OCI-LY7 (cell line): ENCODE data around the gene CISD3. TPM values are rescaled to one million over a fixed set of nuclear protein-coding genes. Genes with fewer than 3 reads are reported as not detected.

ENCODE experiments used
- BruUV-seq: library from RNA; stranded (reverse); fragments of 400-500 nt; replicated peaks from 2 replicates; lab custom pipeline; 2021; lab: Mats Ljungman, UMichigan
- CTCF ChIA-PET: fragments of 300-600 bp; sonication (Branson Sonifier 250); formaldehyde crosslinking; loops from one replicate; lab custom pipeline; 2022; ENCODE audit warnings: antibody characterized with exemption; ENCODE audit not compliant: unreplicated experiment; lab: Charles Lee
- POLR2A ChIA-PET: fragments of 300-600 bp; sonication (Branson Sonifier 250); formaldehyde crosslinking; loops from one replicate; lab custom pipeline; 2022; ENCODE audit warnings: antibody characterized with exemption; lab: Charles Lee
- DNase-seq: peaks from one replicate; pipeline ENCODE4 v3.0.0-alpha.2; 2015; ENCODE audit warnings: low spot score
- H2AFZ ChIP-seq: fragments of 200-600 bp; sonication (generic), shearing (Covaris generic); 2 replicates; pipeline ENCODE4 v1.6.1; 2014; ENCODE audit warnings: mild to moderate bottlenecking, antibody characterized with exemption, low read length, moderate library complexity
- H3K27ac ChIP-seq: fragments of 200-600 bp; sonication (generic); 2 replicates; pipeline ENCODE4 v1.5.1; 2014; ENCODE audit warnings: mixed run types, low read depth, mild to moderate bottlenecking, moderate library complexity, low read length, inconsistent platforms; ENCODE audit not compliant: poor library complexity, severe bottlenecking
- H3K36me3 ChIP-seq: fragments of 200-600 bp; sonication (generic); 2 replicates; pipeline ENCODE4 v1.6.1; 2014; ENCODE audit warnings: mild to moderate bottlenecking, antibody characterized with exemption, low read length, moderate library complexity, mixed read lengths; ENCODE audit not compliant: insufficient read depth
- H3K4me1 ChIP-seq: fragments of 200-600 bp; sonication (generic); 2 replicates; pipeline ENCODE4 v1.5.1; 2014; ENCODE audit warnings: mild to moderate bottlenecking, low read length; ENCODE audit not compliant: insufficient read depth, poor library complexity, severe bottlenecking
- H3K4me2 ChIP-seq: fragments of 200-600 bp; sonication (generic); 2 replicates; pipeline ENCODE4 v1.6.1; 2014; ENCODE audit warnings: mild to moderate bottlenecking, low read length
- H3K4me3 ChIP-seq: fragments of 200-600 bp; sonication (generic); 2 replicates; pipeline ENCODE4 v1.5.1; 2014; ENCODE audit warnings: mild to moderate bottlenecking, low read depth, low read length; ENCODE audit not compliant: poor library complexity, severe bottlenecking
- H3K79me2 ChIP-seq: fragments of 200-600 bp; sonication (generic); 2 replicates; pipeline ENCODE4 v1.6.1; 2016; ENCODE audit warnings: low read depth, mild to moderate bottlenecking, low read length, moderate library complexity, mixed read lengths; ENCODE audit not compliant: insufficient read depth
- H3K9me2 ChIP-seq: fragments of 200-600 bp; sonication (generic); 2 replicates; pipeline ENCODE4 v1.6.1; 2016; ENCODE audit warnings: mild to moderate bottlenecking, low read length, mixed read lengths; ENCODE audit not compliant: insufficient read depth
- H3K9me3 ChIP-seq: fragments of 200-600 bp; sonication (generic); 2 replicates; pipeline ENCODE4 v1.6.1; 2014; ENCODE audit warnings: mild to moderate bottlenecking, mixed run types, low read length, mixed read lengths
- H4K20me1 ChIP-seq: fragments of 200-600 bp; sonication (generic); 2 replicates; pipeline ENCODE4 v1.6.1; 2014; ENCODE audit warnings: mild to moderate bottlenecking, antibody characterized with exemption, low read length, moderate library complexity, mixed read lengths; ENCODE audit not compliant: insufficient read depth
- EZH2phosphoT487 ChIP-seq: fragments of 200-600 bp; sonication (generic); IDR thresholded peaks from 2 replicates; pipeline ENCODE4 v1.6.1; 2018; ENCODE audit warnings: low read depth, borderline replicate concordance, mild to moderate bottlenecking, mixed run types, antibody characterized with exemption, low read length, moderate library complexity, mixed read lengths
- intact Hi-C: fragments of 100-400 bp; cut with micrococcal nuclease; formaldehyde crosslinking; loops from one replicate; pipeline ENCODE4 v1.10.0; 2022; ENCODE audit not compliant: unreplicated experiment
- total RNA-seq, 2 experiments: library from RNA; depleted of rRNA in 1 of 2; stranded (reverse); fragments of >200 nt in 1 of 2; shearing (Covaris generic) in 1 of 2; gene quantifications; 2 replicates each; pipeline ENCODE4 v1.2.3, GENCODE V29; 2014 to 2022
- TF ChIP-seq, protein P1 (sequence below): fragments of 200-600 bp; sonication (generic); conservative IDR thresholded peaks from 2 replicates; pipeline ENCODE4 v1.5.1; 2014; ENCODE audit warnings: mild to moderate bottlenecking, antibody characterized with exemption, low read length, moderate library complexity, mixed read lengths

The CISD3 gene
- total RNA-seq, 2 experiments from 2014 or later = 13.4 to 25.1 TPM

DNA sequence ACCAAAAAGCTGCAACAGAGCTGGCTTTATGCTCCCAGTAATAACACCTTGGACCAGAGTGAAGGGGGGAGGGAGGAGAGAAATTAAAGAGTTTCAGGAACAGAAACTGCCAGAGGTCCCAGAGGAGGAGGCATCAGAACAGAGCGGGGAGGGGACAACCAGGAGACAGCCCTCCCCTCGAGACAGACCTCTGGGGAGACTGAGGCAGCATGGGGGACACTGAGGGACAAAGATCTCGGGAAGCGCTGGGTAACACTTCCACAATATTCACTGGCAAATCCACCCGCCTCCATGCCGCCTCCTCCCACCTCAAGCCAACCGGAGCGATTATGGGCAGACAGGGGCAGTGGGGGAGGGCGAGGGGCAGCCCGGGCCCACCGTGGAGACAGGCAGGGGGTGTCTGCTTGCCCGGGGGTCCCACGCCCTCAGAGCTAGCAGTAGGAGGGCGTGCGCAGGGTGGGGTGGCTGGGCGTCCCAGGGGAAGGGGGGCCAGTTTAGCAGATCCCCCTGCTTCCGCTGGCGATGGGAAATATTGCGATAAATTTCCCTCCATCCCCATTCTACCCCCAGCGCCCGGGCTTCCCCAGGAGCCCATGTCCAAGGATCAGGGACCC, 16.8 kb downstream of the CISD3 start:
- CTCF ChIA-PET = no interaction called here

DNA sequence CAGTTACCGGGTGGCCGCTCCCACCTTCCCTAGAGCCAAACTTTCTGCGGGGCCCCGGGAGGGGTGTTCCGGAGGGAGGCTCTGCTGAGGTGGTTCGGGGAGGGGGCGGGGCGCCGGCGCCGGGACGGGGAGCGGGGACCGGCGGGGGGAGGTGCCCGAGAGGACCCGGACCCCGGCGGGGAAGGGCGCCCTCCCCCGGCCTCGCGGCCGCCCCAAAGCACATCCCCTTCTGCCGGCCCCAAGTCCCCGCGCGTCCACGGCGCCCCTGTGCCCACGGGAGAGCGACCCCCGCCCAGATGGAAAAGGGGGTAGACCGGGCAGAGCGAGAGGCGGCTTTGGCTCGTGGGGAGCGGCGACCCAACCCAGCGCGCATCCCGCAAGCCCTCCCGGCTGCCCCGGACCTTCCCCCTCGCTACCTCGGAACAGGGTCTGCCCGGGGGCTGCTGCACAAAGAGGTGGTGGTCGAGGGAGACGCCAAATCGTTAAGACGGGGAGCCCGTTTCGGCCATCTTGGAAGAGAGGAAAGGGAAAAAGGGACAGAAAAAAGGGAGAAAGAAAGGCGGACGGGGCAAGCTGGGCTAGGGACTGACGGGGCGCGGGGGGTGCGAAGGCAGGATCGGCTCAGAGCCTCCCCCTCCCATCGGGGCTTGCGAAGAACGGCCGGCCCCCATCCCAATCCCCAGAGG, 17.5 kb downstream of the CISD3 start:
- ChIA-PET POLR2A (no interaction called here), CTCF (no interaction called here)
- Histone ChIP-seq H3K9me3 (no peaks in the 10 kb centered on the region), H3K4me1 (peaks cover 65% of the 10 kb centered on the region), H3K9me2 (no peaks in the 10 kb centered on the region), H3K4me2 (peak overlapping the region; percentile 80), H2AFZ (peak overlapping the region; percentile 61; the same call in 1 of the 2 replicates), H3K79me2 (peaks cover 47% of the 10 kb centered on the region), H3K36me3 (peaks cover 6% of the 10 kb centered on the region; the same call in 1 of the 2 replicates), H3K4me3 (peak overlapping the region; percentile 79), H4K20me1 (no peaks in the 10 kb centered on the region), H3K27ac (peak overlapping the region; percentile 84)
- BruUV-seq = no TSS peak
- TF ChIP-seq, protein P1, sequence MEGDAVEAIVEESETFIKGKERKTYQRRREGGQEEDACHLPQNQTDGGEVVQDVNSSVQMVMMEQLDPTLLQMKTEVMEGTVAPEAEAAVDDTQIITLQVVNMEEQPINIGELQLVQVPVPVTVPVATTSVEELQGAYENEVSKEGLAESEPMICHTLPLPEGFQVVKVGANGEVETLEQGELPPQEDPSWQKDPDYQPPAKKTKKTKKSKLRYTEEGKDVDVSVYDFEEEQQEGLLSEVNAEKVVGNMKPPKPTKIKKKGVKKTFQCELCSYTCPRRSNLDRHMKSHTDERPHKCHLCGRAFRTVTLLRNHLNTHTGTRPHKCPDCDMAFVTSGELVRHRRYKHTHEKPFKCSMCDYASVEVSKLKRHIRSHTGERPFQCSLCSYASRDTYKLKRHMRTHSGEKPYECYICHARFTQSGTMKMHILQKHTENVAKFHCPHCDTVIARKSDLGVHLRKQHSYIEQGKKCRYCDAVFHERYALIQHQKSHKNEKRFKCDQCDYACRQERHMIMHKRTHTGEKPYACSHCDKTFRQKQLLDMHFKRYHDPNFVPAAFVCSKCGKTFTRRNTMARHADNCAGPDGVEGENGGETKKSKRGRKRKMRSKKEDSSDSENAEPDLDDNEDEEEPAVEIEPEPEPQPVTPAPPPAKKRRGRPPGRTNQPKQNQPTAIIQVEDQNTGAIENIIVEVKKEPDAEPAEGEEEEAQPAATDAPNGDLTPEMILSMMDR = peak; percentile 65
- TF ChIP-seq EZH2phosphoT487 = no peak
- intact Hi-C loops = loop anchor here (1.0 to 2.0 kb wide), 2 partner anchors 17 to 45 kb away; partner anchors contain the start of gene CISD3
- DNase-seq = peak; percentile 70

More for the DNA sequence above, 16.8 kb downstream of the CISD3 start:
- H2AFZ ChIP-seq = peak overlapping the region; percentile 10; the same call in 1 of the 2 replicates
- H3K9me3 ChIP-seq = no peaks in the 10 kb centered on the region
- peak overlapping the region; percentile 80 for H3K4me2 ChIP-seq
- peak overlapping the region; percentile 84 for H3K27ac ChIP-seq
- no peak for TF ChIP-seq EZH2phosphoT487
- TF ChIP-seq, protein P1 = no peak
- POLR2A ChIA-PET = interaction anchor here (0.7 kb wide), 1 partner anchor 164 kb away, joined by 3 read pairs; no protein-coding TSS in a partner anchor
- H3K4me3 ChIP-seq = peak overlapping the region; percentile 79
- H3K4me1 ChIP-seq = peaks cover 71% of the 10 kb centered on the region
- DNase-seq = peak; percentile 64
- H3K79me2 ChIP-seq = peaks cover 54% of the 10 kb centered on the region
- intact Hi-C loops = loop anchor here (1.0 to 2.0 kb wide), 2 partner anchors 17 to 44 kb away; partner anchors contain the start of gene CISD3
- no peaks in the 10 kb centered on the region for H4K20me1 ChIP-seq
- H3K9me2 ChIP-seq = no peaks in the 10 kb centered on the region
- no TSS peak for BruUV-seq
- peaks cover 6% of the 10 kb centered on the region; the same call in 1 of the 2 replicates for H3K36me3 ChIP-seq
